CD4-positive, alpha-beta T cell (primary cell): ENCODE results near the gene ADAM23. TPM values are rescaled to one million over a fixed set of nuclear protein-coding genes. Genes with fewer than 3 reads are reported as not detected.

Experiments
- ATAC-seq: fragments of 200-7000 bp; cut with Tn5 transposase; one replicate; pipeline ENCODE4 v1.10.0; 2022; ENCODE audit warnings: mild to moderate bottlenecking; ENCODE audit not compliant: poor library complexity
- CTCF ChIA-PET: fragments of 350-600 bp; sonication (Branson Sonifier 250); formaldehyde crosslinking; loops from one replicate; lab custom pipeline; 2021; ENCODE audit warnings: antibody characterized with exemption, inconsistent platforms; lab: Charles Lee
- POLR2A ChIA-PET: fragments of 350-600 bp; sonication (Branson Sonifier 250); formaldehyde crosslinking; loops from one replicate; lab custom pipeline; 2021; ENCODE audit warnings: antibody characterized with exemption, inconsistent platforms; lab: Charles Lee
- DNase-seq, 14 experiments: peaks; one replicate each; pipeline ENCODE4 v3.0.0-alpha.2; 2013 to 2020; ENCODE audit warnings: mixed read lengths in 2 of 14
- H3K27ac ChIP-seq, 2 donors: one replicate each; pipeline versions ENCODE4 v1.5.1 to v1.7.0; 2013; ENCODE audit warnings: low read length in 2 of 2, low read depth in 1 of 2, mild to moderate bottlenecking in 1 of 2
- H3K27me3 ChIP-seq, 2 experiments: 1 replicate in 1 of 2; 2 replicates in 1 of 2; pipeline versions ENCODE4 v1.6.1 to v1.7.0; 2013; ENCODE audit warnings: low read length in 2 of 2, control low read depth in 1 of 2, mild to moderate bottlenecking in 1 of 2, moderate library complexity in 1 of 2; ENCODE audit not compliant: insufficient read depth in 2 of 2, control insufficient read depth in 1 of 2
- H3K36me3 ChIP-seq: one replicate; pipeline ENCODE4 v1.6.1; 2013; ENCODE audit warnings: low read length, control low read depth; ENCODE audit not compliant: insufficient read depth
- H3K4me1 ChIP-seq: one replicate; pipeline ENCODE4 v1.6.1; 2013; ENCODE audit warnings: low read length, control low read depth; ENCODE audit not compliant: insufficient read depth
- H3K4me3 ChIP-seq: one replicate; pipeline ENCODE4 v1.5.1; 2013; ENCODE audit warnings: mild to moderate bottlenecking, low read length, moderate library complexity
- H3K9me3 ChIP-seq, 2 experiments: 1 replicate in 1 of 2; 2 replicates in 1 of 2; pipeline versions ENCODE4 v1.6.1 to v1.7.0; 2013; ENCODE audit warnings: low read length in 2 of 2, mild to moderate bottlenecking in 2 of 2, control low read depth in 1 of 2, moderate library complexity in 1 of 2; ENCODE audit not compliant: control insufficient read depth in 1 of 2, insufficient read depth in 1 of 2
- H3K27ac Mint-ChIP-seq: one replicate; pipeline ENCODE4 v1.8.0; 2020; ENCODE audit warnings: mixed read lengths
- H3K27me3 Mint-ChIP-seq: one replicate; pipeline ENCODE4 v1.8.0; 2021; ENCODE audit warnings: mixed read lengths
- H3K36me3 Mint-ChIP-seq: one replicate; pipeline ENCODE4 v1.8.0; 2021; ENCODE audit warnings: low read depth, mixed read lengths
- H3K4me1 Mint-ChIP-seq: one replicate; pipeline ENCODE4 v1.8.0; 2021; ENCODE audit warnings: low read depth, mixed read lengths
- H3K4me3 Mint-ChIP-seq: one replicate; pipeline ENCODE4 v1.8.0; 2020; ENCODE audit warnings: mild to moderate bottlenecking, mixed read lengths
- H3K9me3 Mint-ChIP-seq: one replicate; pipeline ENCODE4 v1.8.0; 2020; ENCODE audit warnings: mixed read lengths
- intact Hi-C, 2 experiments: fragments of 100-400 bp; cut with DNase I in 1 of 2; cut with micrococcal nuclease in 1 of 2; formaldehyde crosslinking; loops; one replicate each; pipeline versions ENCODE4 v1.15.1 to v1.9.0; 2023 to 2025; cut with DNase I, micrococcal nuclease
- total RNA-seq, 174 experiments: library from RNA in 2 of 174; stranded (reverse) in 2 of 174; gene quantifications; one replicate each; pipeline ENCODE4 v1.2.3 and lab custom pipeline; 2021 to 2026
- TF ChIP-seq, protein P1 (sequence below): fragments of 200-600 bp; IDR thresholded peaks from one replicate; pipeline ENCODE4 v1.8.0; 2022; ENCODE audit warnings: antibody characterized with exemption, mild to moderate bottlenecking

Gene ADAM23
- total RNA-seq, 2 experiments from 2014 or later, result 6.3 to 7.7 TPM

DNA sequence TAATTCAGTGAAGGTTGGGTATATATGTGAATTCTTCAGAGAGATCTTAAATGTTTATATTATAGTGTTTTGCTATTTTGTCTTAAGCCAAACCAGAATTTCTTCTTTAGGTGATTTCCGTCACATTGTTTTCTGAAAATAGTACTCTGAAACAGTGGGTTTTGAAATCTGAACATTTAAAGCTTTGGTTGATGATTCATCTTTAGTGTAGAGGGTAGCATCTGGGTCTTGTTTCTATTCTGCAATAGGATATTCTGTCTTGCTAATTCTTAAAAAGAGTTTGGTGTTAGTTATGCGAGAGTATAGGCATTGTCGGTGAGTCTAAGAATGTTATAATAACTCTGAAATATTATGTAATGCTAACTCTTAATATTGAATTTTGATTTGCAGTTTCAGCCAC lies 129.4 kb downstream of the ADAM23 start:
- POLR2A ChIA-PET, result no interaction called here
- no peaks in the 10 kb centered on the region for H3K4me1 ChIP-seq

DNA sequence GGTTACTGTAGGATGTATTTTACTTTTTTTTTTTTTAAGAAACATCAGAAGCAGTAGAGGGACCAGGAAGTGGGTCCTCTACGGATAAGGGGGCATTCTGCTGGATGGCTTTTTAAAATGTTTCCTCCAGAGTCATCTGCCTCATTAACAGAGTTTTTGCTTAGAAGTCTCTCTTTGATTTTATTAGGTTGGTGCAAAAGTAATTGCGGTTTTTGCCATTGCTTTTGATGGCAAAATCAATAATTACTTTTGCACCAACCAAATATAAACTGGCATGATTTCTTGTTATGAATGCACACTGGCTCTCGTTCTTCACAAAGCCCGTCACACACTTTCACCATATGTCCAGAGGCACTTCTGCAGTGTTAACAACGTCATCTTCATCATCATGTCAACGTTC lies 130.5 kb downstream of the ADAM23 start:
- Histone ChIP-seq H3K9me3 (no peaks in the 10 kb centered on the region), H3K27me3 (no peaks in the 10 kb centered on the region), H3K4me1 (no peaks in the 10 kb centered on the region), H3K36me3 (no peaks in the 10 kb centered on the region), H3K4me3 (no peak overlapping the region), H3K27ac (no peak overlapping the region)
- H3K27ac Mint-ChIP-seq, result no peak overlapping the region
- TF ChIP-seq, protein P1, sequence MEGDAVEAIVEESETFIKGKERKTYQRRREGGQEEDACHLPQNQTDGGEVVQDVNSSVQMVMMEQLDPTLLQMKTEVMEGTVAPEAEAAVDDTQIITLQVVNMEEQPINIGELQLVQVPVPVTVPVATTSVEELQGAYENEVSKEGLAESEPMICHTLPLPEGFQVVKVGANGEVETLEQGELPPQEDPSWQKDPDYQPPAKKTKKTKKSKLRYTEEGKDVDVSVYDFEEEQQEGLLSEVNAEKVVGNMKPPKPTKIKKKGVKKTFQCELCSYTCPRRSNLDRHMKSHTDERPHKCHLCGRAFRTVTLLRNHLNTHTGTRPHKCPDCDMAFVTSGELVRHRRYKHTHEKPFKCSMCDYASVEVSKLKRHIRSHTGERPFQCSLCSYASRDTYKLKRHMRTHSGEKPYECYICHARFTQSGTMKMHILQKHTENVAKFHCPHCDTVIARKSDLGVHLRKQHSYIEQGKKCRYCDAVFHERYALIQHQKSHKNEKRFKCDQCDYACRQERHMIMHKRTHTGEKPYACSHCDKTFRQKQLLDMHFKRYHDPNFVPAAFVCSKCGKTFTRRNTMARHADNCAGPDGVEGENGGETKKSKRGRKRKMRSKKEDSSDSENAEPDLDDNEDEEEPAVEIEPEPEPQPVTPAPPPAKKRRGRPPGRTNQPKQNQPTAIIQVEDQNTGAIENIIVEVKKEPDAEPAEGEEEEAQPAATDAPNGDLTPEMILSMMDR, result no peak
- CTCF ChIA-PET, result no interaction called here
- H3K36me3 Mint-ChIP-seq, result no peaks in the 10 kb centered on the region
- no peaks in the 10 kb centered on the region for H3K4me1 Mint-ChIP-seq
- DNase-seq (no peak), ATAC-seq (no peak)
- POLR2A ChIA-PET, result no interaction called here
- intact Hi-C loops, result no loop called here
- no peak overlapping the region for H3K4me3 Mint-ChIP-seq
- peaks cover 4% of the 10 kb centered on the region for H3K9me3 Mint-ChIP-seq
- H3K27me3 Mint-ChIP-seq, result no peaks in the 10 kb centered on the region

More for the DNA sequence above, 129.4 kb downstream of the ADAM23 start:
- no peaks in the 10 kb centered on the region for H3K36me3 Mint-ChIP-seq
- Histone ChIP-seq H3K36me3 (no peaks in the 10 kb centered on the region), H3K4me3 (no peak overlapping the region), H3K27ac (no peak overlapping the region), H3K9me3 (no peaks in the 10 kb centered on the region), H3K27me3 (no peaks in the 10 kb centered on the region)
- ATAC-seq, result no peak
- TF ChIP-seq, protein P1, result no peak
- no peak for DNase-seq
- H3K27ac Mint-ChIP-seq, result no peak overlapping the region
- no peaks in the 10 kb centered on the region for H3K9me3 Mint-ChIP-seq
- H3K27me3 Mint-ChIP-seq, result no peaks in the 10 kb centered on the region
- H3K4me1 Mint-ChIP-seq, result no peaks in the 10 kb centered on the region
- intact Hi-C loops, result no loop called here
- no peak overlapping the region for H3K4me3 Mint-ChIP-seq
- CTCF ChIA-PET, result no interaction called here

DNA sequence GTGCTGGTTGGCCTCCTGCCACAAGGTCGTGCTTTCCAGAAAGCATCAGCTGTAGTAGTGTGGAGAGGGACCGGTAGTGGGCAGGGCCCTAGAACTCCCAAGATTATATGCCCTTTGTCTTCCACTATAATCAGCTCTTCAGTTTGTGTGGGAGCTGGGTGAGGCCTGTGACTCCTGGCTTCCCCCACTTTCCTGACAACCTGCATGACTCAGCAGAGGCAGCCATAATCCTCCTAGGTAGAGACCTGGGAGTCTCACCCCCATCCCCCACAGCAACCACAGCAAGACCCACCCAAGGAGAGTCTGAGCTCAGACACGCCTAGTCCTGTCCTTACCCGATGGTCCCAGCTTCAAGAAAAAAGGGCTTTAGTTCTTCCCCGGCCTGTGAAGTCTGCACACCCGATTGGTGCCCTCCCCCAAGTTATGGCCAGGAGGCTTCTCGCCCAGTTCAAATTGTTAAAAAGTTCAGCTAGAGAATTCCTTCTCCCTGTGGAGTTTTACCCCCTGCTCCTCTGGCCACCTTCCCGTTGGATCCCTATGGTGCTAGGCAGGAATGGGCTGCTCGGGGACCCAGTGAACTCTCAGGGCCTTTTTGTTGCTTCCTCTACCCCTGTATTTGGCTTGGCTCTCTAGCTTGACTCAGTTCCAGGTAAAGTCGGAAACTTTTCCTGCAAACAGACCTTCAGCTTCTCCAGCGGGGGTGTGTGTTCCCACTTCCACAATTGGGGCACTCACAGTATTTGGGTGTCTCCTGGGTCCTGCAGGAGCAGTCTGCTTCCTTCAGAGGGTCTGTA lies 141.2 kb downstream of the ADAM23 start:
- Histone ChIP-seq H3K9me3 (no peaks in the 10 kb centered on the region), H3K27ac (no peak overlapping the region), H3K27me3 (peaks cover 2 to 5% of the 10 kb centered on the region in 2 experiments), H3K36me3 (no peaks in the 10 kb centered on the region), H3K4me3 (no peak overlapping the region), H3K4me1 (no peaks in the 10 kb centered on the region)
- Mint-ChIP-seq H3K4me1 (no peaks in the 10 kb centered on the region), H3K9me3 (no peaks in the 10 kb centered on the region), H3K27me3 (no peaks in the 10 kb centered on the region), H3K36me3 (no peaks in the 10 kb centered on the region), H3K4me3 (no peak overlapping the region), H3K27ac (no peak overlapping the region)
- no peak for ATAC-seq
- intact Hi-C loops, result no loop called here
- POLR2A ChIA-PET, result no interaction called here
- no peak for DNase-seq
- CTCF ChIA-PET, result no interaction called here
- TF ChIP-seq, protein P1, result no peak
